Endothelial cell (in vitro differentiated cells): ENCODE results near the gene PODNL1. TPM values are rescaled to one million over a fixed set of nuclear protein-coding genes. Genes with fewer than 3 reads are reported as not detected.

Experiments
- DNase-seq: peaks from one replicate; pipeline ENCODE4 v3.0.0; 2021; ENCODE audit warnings: low spot score
- H3K27ac Mint-ChIP-seq: one replicate; pipeline ENCODE4 v1.8.0; 2021; ENCODE audit warnings: mixed read lengths, inconsistent platforms; ENCODE audit not compliant: unreplicated experiment
- H3K27me3 Mint-ChIP-seq: one replicate; pipeline ENCODE4 v1.8.0; 2021; ENCODE audit warnings: mild to moderate bottlenecking, moderate library complexity, mixed read lengths, inconsistent platforms; ENCODE audit not compliant: unreplicated experiment
- H3K36me3 Mint-ChIP-seq: one replicate; pipeline ENCODE4 v1.8.0; 2021; ENCODE audit warnings: mild to moderate bottlenecking, low read depth, mixed read lengths, inconsistent platforms; ENCODE audit not compliant: unreplicated experiment
- H3K4me1 Mint-ChIP-seq: one replicate; pipeline ENCODE4 v1.8.0; 2021; ENCODE audit warnings: mild to moderate bottlenecking, mixed read lengths, inconsistent platforms; ENCODE audit not compliant: unreplicated experiment
- H3K4me3 Mint-ChIP-seq: one replicate; pipeline ENCODE4 v1.8.0; 2021; ENCODE audit warnings: mild to moderate bottlenecking, mixed read lengths, inconsistent platforms; ENCODE audit not compliant: unreplicated experiment
- H3K9me3 Mint-ChIP-seq: one replicate; pipeline ENCODE4 v1.8.0; 2021; ENCODE audit warnings: mixed read lengths, inconsistent platforms; ENCODE audit not compliant: unreplicated experiment
- CTCF ChIP-seq: fragments of 200-600 bp; sonication (generic); IDR thresholded peaks from one replicate; pipeline ENCODE4 v1.5.0; 2021; ENCODE audit warnings: antibody characterized with exemption; ENCODE audit not compliant: unreplicated experiment
- total RNA-seq: library from RNA; stranded (reverse); fragmentation: NEBNext Ultra II Directional; extraction: Animal tissue kit (Norgen Biotek cat#: 25700); gene quantifications from one replicate; pipeline ENCODE4 v1.2.1, GENCODE V29; 2021; ENCODE audit not compliant: unreplicated experiment

Gene PODNL1
- total RNA-seq, 1 donor from 2014 or later, result not detected

- TF ChIP-seq CTCF, result no peak
- H3K4me1 Mint-ChIP-seq, result peaks cover 5% of the 10 kb centered on the region
- peak within 1 kb of the TSS; percentile 85 for H3K27ac Mint-ChIP-seq
- peak; percentile 96 for DNase-seq
- H3K9me3 Mint-ChIP-seq, result no peaks in the 10 kb centered on the region
- H3K27me3 Mint-ChIP-seq, result peaks cover 12% of the 10 kb centered on the region
- peaks cover 3% of the 10 kb centered on the region for H3K36me3 Mint-ChIP-seq
- H3K4me3 Mint-ChIP-seq, result peak within 1 kb of the TSS; percentile 90
Measured at GRCh38 chr19:13952154-13952930, 14.1 kb upstream of the PODNL1 start, which contains the start of gene DCAF15. TSS of gene DCAF15 (plus strand) at chr19:13952509. CDS start at chr19:13952513, 4 bp downstream.

GRCh38 chr19:13951799-13952153, 13.6 kb upstream of the PODNL1 start:
- Mint-ChIP-seq H3K4me3 (peak overlapping the region; percentile 89), H3K27ac (peak overlapping the region; percentile 85), H3K36me3 (no peaks in the 10 kb centered on the region), H3K9me3 (no peaks in the 10 kb centered on the region), H3K4me1 (peaks cover 5% of the 10 kb centered on the region), H3K27me3 (peaks cover 9% of the 10 kb centered on the region)
- no peak for DNase-seq
- TF ChIP-seq CTCF, result no peak

- Mint-ChIP-seq H3K36me3 (no peaks in the 10 kb centered on the region), H3K9me3 (no peaks in the 10 kb centered on the region), H3K27ac (no peak overlapping the region), H3K27me3 (peaks cover 6% of the 10 kb centered on the region), H3K4me3 (no peak overlapping the region), H3K4me1 (peaks cover 5% of the 10 kb centered on the region)
- DNase-seq, result no peak
- TF ChIP-seq CTCF, result no peak
Measured at GRCh38 chr19:13951043-13951442, 12.8 kb upstream of the PODNL1 start.

GRCh38 chr19:13946414-13946813, 8.2 kb upstream of the PODNL1 start:
- DNase-seq, result no peak
- Mint-ChIP-seq H3K9me3 (no peaks in the 10 kb centered on the region), H3K27ac (no peak overlapping the region), H3K4me1 (no peaks in the 10 kb centered on the region), H3K4me3 (no peak overlapping the region), H3K36me3 (no peaks in the 10 kb centered on the region), H3K27me3 (peaks cover 3% of the 10 kb centered on the region)
- TF ChIP-seq CTCF, result no peak

GRCh38 chr19:13942023-13942684, 3.9 kb upstream of the PODNL1 start:
- H3K4me3 Mint-ChIP-seq, result no peak overlapping the region
- no peak overlapping the region for H3K27ac Mint-ChIP-seq
- no peaks in the 10 kb centered on the region for H3K4me1 Mint-ChIP-seq
- no peaks in the 10 kb centered on the region for H3K36me3 Mint-ChIP-seq
- DNase-seq, result no peak
- no peak for TF ChIP-seq CTCF
- H3K27me3 Mint-ChIP-seq, result peaks cover 1% of the 10 kb centered on the region
- H3K9me3 Mint-ChIP-seq, result no peaks in the 10 kb centered on the region
